Activated T-helper 1 cell treated with anti-CD3 and anti-CD28 coated beads, Interleukin-12 subunit alpha, Interleukin-12 subunit beta, Interleukin-2, Interleukin-4 antibody, amounts not matched to agents 30 ng/mL and 10 ng/mL and 1 ng/mL, durations not matched to agents 14 hours and 24 hours and 36 hours (primary cell): Measurements from ENCODE around the gene ACAP3. TPM values are rescaled to one million over a fixed set of nuclear protein-coding genes. Genes with fewer than 3 reads are reported as not detected.

Experiments used
- DNase-seq: peaks from one replicate; pipeline ENCODE4 v3.0.0; 2021; ENCODE audit warnings: low spot score
- H3K27ac Mint-ChIP-seq: one replicate; pipeline ENCODE4 v1.8.0; 2021; ENCODE audit warnings: mild to moderate bottlenecking, mixed read lengths
- H3K27me3 Mint-ChIP-seq: one replicate; pipeline ENCODE4 v1.8.0; 2022; ENCODE audit warnings: mild to moderate bottlenecking, moderate library complexity, mixed read lengths; ENCODE audit not compliant: insufficient read depth
- H3K36me3 Mint-ChIP-seq: one replicate; pipeline ENCODE4 v1.8.0; 2021; ENCODE audit warnings: low read depth, mixed read lengths
- H3K4me1 Mint-ChIP-seq: one replicate; pipeline ENCODE4 v1.8.0; 2021; ENCODE audit warnings: low read depth, mixed read lengths
- H3K4me3 Mint-ChIP-seq: one replicate; pipeline ENCODE4 v1.8.0; 2021; ENCODE audit warnings: mild to moderate bottlenecking, moderate library complexity, mixed read lengths
- H3K9me3 Mint-ChIP-seq: one replicate; pipeline ENCODE4 v1.8.0; 2021; ENCODE audit warnings: mixed read lengths
- intact Hi-C: fragments of 100-400 bp; cut with micrococcal nuclease; formaldehyde crosslinking; loops from one replicate; pipeline ENCODE4 v1.15.1; 2024
- total RNA-seq: library from RNA; stranded (reverse); gene quantifications from 2 replicates; pipeline ENCODE4 v1.2.3, GENCODE V29; 2022

The ACAP3 gene
- total RNA-seq, 1 donor from 2014 or later, result 47.7 TPM

DNA sequence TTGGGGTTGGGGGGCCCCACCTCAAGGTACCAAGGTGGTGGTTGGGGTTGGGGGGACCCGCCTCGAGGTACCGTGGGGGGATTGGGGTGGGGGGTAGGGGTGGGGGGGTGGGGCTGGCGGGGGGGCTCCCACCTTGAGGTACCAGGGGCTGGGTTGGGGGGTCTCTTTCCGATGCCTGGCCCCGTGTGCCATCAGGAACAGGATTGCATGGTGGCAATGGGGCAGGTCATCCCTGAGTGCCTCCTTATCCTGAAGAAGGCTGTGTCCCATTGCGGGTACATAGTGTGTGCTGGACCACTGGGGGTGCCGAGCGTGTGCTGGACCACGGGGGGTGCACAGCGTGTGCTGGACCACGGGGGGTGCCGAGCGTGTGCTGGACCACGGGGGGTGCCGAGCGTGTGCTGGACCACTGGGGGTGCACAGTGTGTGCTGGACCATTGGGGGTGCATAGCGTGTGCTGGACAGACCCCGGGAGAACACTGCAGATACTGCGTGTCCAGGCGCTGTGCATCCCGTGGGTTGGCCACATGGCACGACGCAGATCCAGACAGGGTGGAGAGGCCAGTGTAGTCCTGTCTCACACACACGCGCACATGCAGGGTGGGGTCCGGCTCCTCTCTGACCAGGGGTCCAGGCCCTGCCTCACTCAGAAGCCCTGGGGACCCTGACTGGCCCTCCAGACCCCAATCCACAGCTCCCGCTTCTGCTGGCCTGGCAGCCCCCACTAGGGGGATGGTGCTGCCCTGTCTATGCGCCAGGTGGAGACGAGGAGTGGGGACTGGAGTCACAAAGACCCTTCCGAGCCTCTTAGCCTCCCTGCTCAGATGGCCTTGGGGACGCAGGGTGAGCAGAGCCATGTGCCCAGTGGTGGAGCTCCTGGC, 23.3 kb downstream of the ACAP3 start:
- Mint-ChIP-seq H3K36me3 (no peaks in the 10 kb centered on the region), H3K4me3 (no peak overlapping the region), H3K27me3 (no peaks in the 10 kb centered on the region), H3K4me1 (no peaks in the 10 kb centered on the region), H3K27ac (no peak overlapping the region), H3K9me3 (no peaks in the 10 kb centered on the region)
- intact Hi-C loops, result no loop called here
- no peak for DNase-seq

DNA sequence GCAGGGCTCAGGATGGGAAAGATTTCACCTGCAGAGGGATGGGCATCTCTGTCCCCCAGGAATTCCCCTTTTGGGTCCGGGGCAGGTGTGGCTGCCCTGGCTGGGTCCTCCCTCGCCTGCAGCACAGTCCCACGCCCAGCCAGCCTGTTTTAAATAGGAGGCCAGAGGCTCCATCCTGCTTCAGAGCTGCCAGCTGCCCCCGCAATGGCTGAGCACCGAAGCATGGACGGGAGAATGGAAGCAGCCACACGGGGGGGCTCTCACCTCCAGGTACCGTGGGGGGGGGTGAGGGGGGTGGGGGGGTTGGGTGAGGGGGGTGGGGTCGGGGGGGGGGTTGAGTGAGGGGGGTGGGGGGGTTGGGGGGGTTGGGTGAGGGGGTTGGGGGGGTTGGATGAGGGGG, 23.9 kb downstream of the ACAP3 start:
- Mint-ChIP-seq H3K4me3 (no peak overlapping the region), H3K36me3 (no peaks in the 10 kb centered on the region), H3K4me1 (no peaks in the 10 kb centered on the region), H3K27me3 (no peaks in the 10 kb centered on the region), H3K27ac (no peak overlapping the region), H3K9me3 (no peaks in the 10 kb centered on the region)
- intact Hi-C loops, result no loop called here
- DNase-seq, result no peak

DNA sequence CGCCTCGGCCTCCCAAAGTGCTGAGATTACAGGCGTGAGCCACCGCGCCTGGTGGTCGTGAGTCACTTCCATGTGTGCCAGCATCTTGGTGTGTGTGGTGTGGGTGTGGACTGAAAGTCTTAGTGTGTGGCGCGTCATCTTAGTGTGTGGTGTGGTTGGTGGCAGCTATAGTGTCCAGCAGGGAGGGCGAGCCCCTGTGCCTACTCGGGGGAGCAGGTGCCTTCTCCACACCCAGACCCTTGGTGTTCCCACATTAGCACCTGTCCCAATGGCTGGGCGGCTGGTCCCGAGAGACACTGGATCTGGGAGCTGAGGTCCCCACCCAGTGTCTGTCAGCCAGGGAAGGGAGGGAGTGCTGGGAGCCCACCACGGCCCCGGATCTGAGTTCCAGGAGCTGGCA, 24.7 kb downstream of the ACAP3 start:
- Mint-ChIP-seq H3K36me3 (no peaks in the 10 kb centered on the region), H3K27ac (no peak overlapping the region), H3K4me3 (no peak overlapping the region), H3K27me3 (no peaks in the 10 kb centered on the region), H3K9me3 (no peaks in the 10 kb centered on the region), H3K4me1 (no peaks in the 10 kb centered on the region)
- intact Hi-C loops, result no loop called here
- no peak for DNase-seq

DNA sequence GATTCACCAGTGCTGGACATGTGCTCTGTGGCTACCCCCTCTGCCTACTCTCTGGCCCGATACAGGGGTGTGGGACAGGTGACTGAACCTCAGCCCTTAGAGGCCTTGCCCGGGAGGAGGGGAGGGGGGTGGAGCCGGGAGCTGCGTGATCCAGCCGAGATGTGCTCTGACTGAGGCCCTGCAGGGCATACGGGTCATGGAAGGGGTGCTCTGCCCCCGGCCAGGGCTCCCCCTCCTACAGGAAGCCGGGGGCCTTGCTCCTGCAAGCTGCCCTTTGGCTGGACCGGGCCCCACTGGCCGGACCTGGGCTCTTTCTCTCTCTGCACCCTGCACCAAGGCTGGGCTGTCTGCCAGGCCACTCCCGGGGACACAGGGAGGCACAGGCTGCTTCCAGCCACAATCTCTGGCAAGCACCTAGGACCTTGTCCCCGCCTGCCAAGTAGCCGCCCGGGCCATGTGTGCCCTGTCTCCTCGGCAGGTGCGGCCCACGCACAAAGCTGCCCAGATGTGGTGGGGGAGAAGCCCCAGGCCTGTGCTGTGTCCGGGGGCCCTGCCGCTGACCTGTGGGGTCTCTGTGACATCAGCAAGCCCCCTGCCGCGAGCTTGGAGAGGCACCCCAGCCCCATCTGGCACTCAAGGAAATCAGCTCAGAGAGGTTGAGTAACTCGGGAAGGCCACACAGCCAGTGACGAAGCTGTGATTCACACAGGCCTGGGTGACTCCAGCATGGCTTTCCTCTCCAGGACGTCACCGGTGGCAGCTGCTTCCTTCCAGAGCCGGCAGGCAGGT, 26.0 kb downstream of the ACAP3 start:
- Mint-ChIP-seq H3K36me3 (no peaks in the 10 kb centered on the region), H3K4me3 (no peak overlapping the region)

DNA sequence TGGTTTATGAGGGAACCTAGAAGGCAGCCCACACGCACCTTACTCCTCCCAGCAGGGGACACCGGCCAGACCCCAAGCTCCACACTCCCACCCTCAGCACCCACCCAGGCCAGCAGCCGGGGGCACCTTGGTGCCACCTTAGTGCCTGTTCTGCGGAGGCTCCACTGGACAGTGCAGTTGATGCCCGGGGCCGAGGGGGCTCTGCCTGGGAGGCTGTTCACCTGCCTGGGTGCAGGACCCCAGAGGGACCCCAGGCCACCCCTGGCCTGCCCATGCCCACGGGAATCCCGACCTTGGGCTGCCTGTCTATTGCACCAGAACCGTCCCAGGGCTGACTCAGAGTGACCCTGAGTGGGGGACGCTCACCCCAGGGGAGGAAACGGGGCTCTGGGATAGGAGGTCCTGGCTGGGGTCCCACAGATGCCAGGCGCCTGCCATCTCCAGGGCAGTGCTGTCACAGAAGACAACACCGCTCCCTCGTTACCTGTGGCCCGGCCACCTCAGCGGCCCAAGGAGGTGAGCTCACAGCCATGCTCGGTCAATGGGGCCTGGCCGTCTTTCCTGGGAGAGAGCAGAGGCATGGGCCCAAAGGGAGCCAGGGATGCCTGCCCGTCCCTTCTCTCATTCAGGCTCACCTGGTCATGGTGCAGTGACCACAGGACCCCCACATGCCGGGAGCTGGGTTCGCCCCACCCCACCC, 26.8 kb downstream of the ACAP3 start:
- no peaks in the 10 kb centered on the region for H3K9me3 Mint-ChIP-seq
- no peak overlapping the region for H3K4me3 Mint-ChIP-seq
- intact Hi-C loops, result no loop called here
- H3K27ac Mint-ChIP-seq, result no peak overlapping the region
- H3K27me3 Mint-ChIP-seq, result no peaks in the 10 kb centered on the region
- no peaks in the 10 kb centered on the region for H3K36me3 Mint-ChIP-seq
- no peak for DNase-seq
- peaks cover under 1% of the 10 kb centered on the region for H3K4me1 Mint-ChIP-seq

More for the DNA sequence above, 26.0 kb downstream of the ACAP3 start:
- no peak overlapping the region for H3K27ac Mint-ChIP-seq
- DNase-seq, result no peak
- no peaks in the 10 kb centered on the region for H3K9me3 Mint-ChIP-seq
- intact Hi-C loops, result no loop called here
- H3K27me3 Mint-ChIP-seq, result no peaks in the 10 kb centered on the region
- H3K4me1 Mint-ChIP-seq, result no peaks in the 10 kb centered on the region

DNA sequence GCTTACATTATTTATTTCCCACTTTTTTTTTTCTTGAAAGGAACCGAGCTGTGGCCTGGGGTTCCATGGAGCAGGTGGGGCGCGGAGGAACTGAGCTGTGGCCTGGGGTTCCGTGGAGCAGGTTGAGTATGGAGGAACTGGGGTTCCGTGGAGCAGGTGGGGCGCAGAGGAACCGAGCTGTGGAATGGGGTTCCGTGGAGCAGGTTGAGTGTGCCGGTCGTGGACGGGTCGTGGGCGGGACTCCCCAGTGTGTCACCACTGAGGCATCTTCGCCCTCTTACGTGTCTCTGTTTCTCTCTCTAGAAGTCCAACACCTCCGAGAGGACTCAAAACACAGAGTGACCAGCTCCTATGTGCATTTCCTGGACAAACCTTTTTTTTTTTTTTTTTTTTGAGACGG, 28.7 kb downstream of the ACAP3 start:
- no peaks in the 10 kb centered on the region for H3K27me3 Mint-ChIP-seq
- no peak overlapping the region for H3K4me3 Mint-ChIP-seq
- H3K9me3 Mint-ChIP-seq, result no peaks in the 10 kb centered on the region
- intact Hi-C loops, result no loop called here
- no peak for DNase-seq
- no peak overlapping the region for H3K27ac Mint-ChIP-seq
- peaks cover 6% of the 10 kb centered on the region for H3K4me1 Mint-ChIP-seq
- H3K36me3 Mint-ChIP-seq, result no peaks in the 10 kb centered on the region

DNA sequence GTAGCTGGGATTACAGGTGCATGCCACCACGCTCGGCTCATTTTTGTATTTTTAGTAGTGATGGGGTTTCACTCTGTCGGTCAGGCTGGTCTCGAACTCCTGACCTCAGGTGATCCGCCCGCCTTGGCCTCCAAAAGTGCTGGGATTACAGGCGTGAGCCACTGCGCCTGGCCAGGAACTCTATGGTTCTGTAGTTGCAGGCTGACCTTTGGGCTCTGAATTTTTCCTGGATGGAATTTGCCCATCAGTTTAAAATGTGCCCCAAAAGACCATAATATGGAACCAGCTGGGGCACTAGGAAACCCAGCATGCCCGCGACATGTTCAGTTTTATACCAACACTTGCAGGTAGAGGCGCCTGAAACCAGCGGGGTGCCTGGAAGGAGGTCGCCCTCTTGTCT, 29.1 kb downstream of the ACAP3 start:
- Mint-ChIP-seq H3K4me3 (no peak overlapping the region), H3K27ac (no peak overlapping the region), H3K27me3 (no peaks in the 10 kb centered on the region), H3K36me3 (no peaks in the 10 kb centered on the region), H3K4me1 (peaks cover 6% of the 10 kb centered on the region), H3K9me3 (no peaks in the 10 kb centered on the region)
- no peak for DNase-seq
- intact Hi-C loops, result no loop called here

DNA sequence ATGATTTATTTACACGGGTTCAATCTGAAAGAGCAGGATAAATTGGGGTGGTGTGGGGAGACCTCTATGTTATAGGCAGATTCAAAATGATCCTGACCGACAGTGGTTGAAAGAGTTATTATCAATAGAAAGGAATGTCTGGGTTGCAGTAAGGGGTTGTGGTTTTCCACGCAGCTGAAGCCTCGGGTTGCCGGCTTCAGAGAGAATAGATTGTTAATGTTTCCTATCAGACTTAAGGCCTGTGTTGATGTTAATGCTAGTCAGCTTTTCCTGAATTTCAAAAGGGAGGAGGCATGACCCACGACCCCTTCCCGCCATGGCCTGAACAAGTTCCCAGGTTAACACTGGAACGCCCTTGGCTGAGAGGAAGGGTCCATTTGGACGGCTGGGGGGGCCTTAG, 31.9 kb downstream of the ACAP3 start:
- H3K36me3 Mint-ChIP-seq, result peaks cover 15% of the 10 kb centered on the region
- peaks cover 27% of the 10 kb centered on the region for H3K4me1 Mint-ChIP-seq
- no peaks in the 10 kb centered on the region for H3K27me3 Mint-ChIP-seq
- H3K4me3 Mint-ChIP-seq, result peak overlapping the region; percentile 51
- no peak for DNase-seq
- no peak overlapping the region for H3K27ac Mint-ChIP-seq
- no peaks in the 10 kb centered on the region for H3K9me3 Mint-ChIP-seq
- intact Hi-C loops, result no loop called here

DNA sequence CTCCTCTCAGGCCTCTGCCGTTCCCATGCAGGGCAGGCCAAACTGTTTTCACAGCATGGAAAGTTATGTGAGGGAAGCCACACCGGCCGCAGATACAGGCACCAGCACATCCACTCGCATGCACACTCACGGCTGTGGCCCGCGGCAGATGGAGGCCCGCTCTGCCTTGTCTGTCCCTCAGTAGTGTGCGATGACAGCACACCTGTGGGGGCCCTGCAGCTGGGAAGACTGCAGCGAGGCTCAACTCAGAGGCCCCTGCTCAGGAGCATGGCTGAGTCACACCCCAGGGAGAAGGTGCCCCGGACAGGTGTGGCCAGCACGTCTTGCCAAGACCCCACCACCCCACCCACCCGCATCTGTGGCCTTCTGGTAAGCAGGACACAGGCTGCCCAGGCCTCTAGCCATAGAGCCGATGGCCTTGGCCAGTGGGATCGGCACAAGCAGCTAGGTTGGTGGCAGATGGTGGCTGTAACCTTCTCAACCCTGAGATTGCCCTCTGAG, 32.7 kb downstream of the ACAP3 start:
- DNase-seq, result no peak
- Mint-ChIP-seq H3K36me3 (peaks cover 22% of the 10 kb centered on the region), H3K4me1 (peaks cover 36% of the 10 kb centered on the region), H3K4me3 (peak overlapping the region; percentile 77), H3K9me3 (no peaks in the 10 kb centered on the region), H3K27me3 (no peaks in the 10 kb centered on the region), H3K27ac (peak overlapping the region; percentile 63)
- intact Hi-C loops, result loop anchor here (1.0 to 5.0 kb wide), 4 partner anchors 24 to 132 kb away; partner anchors contain the start of genes ACAP3, B3GALT6, MRPL20 and PUSL1

DNA sequence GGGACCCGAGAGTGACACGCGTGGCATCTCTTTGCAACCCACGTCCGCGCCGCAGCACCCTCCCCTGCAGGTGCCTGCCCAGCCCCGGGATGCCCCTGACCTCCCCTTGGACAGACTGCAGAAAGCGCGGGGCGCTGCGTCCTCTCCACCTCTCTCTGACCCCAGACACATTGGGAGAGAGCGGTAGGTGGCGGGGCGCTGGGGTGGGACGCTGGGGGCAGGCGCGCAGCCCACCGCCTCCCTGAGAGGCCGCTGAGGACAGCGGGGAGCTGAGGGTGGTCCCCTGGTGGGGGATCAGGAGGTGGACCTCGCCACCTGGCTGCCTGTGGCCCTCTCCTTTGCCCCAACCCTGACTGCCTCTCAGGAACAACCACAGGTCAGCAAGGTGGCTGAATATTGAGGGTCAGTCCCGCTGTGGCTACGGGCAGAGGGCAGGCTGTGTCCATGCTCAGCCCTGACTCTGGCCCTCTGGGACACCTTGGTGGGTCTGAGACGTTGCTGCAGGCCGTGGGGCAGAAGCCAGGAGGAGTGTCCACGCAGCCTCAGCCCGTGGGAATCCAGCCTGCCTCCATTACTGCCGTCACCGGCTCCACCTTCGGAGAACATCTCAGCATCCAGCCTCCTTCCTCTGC, 33.3 kb downstream of the ACAP3 start:
- Mint-ChIP-seq H3K9me3 (no peaks in the 10 kb centered on the region), H3K27me3 (no peaks in the 10 kb centered on the region), H3K4me1 (peaks cover 40% of the 10 kb centered on the region), H3K27ac (peak overlapping the region; percentile 63), H3K4me3 (peak overlapping the region; percentile 77), H3K36me3 (peaks cover 24% of the 10 kb centered on the region)
- DNase-seq, result no peak
- intact Hi-C loops, result loop anchor here (1.0 to 5.0 kb wide), 4 partner anchors 23 to 133 kb away; partner anchors contain the start of genes ACAP3, B3GALT6, MRPL20 and PUSL1

DNA sequence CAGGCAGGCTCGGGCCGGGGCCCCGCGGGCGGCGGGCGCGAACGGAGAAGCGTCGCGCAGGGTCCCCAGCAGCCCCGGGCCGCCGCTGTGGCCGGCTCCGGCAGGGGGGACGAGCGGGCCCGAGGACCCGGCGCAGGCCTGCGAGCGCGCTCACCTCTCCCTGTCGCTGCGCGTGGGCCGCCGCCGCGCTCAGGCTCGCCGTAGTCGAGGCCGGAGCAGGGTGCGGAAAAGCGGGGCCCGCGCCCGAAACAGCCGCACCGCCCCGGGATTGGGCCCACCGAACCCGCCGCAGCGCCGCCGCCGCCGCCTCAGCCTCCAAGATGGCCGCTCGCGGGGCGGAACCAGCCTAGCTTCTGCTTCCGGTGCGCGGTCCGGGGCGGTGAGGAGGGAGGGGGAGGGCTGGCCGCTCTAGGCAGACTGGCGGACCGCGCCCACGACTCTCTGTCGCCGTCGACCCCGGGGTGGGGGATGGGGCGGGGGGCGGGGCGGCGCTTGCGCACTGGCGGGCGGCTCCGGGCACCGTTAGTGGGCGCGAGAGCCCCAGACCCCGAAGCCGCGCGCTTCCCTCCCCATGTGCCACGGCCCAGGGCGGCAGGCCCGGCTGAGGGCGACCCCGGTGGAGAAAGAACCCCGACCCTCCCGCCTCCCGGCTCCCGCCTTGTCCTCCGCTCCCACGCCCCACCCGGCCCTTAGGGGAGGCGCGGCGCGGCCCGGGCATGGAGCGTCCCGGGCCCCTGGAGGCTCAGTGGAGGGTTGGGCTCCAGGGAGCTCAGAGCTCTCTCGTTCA, 34.0 kb downstream of the ACAP3 start, which contains the start of gene UBE2J2:
UBE2J2 (minus strand) TSS at position 343 of the 787 bp plus-strand sequence. CDS start 5,862 bp downstream, outside the sequence.
- peak; percentile 86 for DNase-seq
- H3K27ac Mint-ChIP-seq, result peak within 1 kb of the TSS; percentile 63
- no peaks in the 10 kb centered on the region for H3K27me3 Mint-ChIP-seq
- H3K4me1 Mint-ChIP-seq, result peaks cover 40% of the 10 kb centered on the region
- intact Hi-C loops, result loop anchor here (1.0 to 5.0 kb wide), 5 partner anchors 22 to 157 kb away; partner anchors contain the start of genes ACAP3, B3GALT6, C1orf159 and MRPL20
- peak within 1 kb of the TSS; percentile 90 for H3K4me3 Mint-ChIP-seq
- H3K36me3 Mint-ChIP-seq, result peaks cover 24% of the 10 kb centered on the region
- H3K9me3 Mint-ChIP-seq, result no peaks in the 10 kb centered on the region
